HG03460 (cell line): Measurements from ENCODE around the gene PER1.

Experiments used
- ATAC-seq: cut with Tn5 transposase; IDR thresholded peaks from one replicate; pipeline ENCODE4 v1.9.1; 2021; ENCODE audit not compliant: unreplicated experiment

The PER1 gene

DNA sequence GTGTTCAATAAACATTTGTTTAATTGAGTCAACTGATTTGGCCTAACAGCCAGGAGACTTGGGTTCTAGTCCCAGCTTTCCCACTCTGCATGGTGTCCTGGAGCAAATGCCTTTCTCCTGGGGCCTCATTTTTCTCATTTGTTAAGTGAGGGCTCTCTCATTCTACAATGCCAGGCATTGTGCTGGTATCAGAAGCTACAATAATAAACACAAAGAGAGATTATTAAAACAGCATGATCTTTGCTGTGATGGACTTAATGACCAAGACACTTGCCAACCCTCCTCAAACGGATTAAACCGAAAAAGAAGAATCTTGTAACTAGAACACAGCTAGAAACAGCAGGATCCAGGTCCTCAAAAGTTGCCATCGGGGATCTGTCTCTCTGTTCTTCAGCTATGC lies 15.3 kb upstream of the PER1 start:
- ATAC-seq = no peak

DNA sequence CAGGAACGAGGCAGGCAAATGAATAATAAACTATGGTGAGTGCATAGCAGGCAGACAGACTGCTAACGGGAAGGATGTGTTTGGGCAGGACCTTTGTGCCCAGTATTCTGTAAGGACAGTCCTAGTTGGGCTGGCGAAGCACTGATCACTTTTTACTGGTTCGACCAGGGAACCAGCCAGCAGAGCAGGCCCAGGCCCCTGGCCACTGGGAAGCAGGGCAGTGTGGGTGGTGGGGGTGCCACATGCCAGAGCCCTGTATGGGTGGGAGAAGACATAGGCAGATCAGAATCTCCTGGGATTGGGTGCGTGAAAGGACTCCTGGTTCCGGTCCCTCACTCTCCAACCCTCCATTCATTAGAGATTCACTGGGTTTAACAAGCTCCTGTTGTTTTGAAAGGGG lies 14.5 kb upstream of the PER1 start:
- ATAC-seq = no peak

DNA sequence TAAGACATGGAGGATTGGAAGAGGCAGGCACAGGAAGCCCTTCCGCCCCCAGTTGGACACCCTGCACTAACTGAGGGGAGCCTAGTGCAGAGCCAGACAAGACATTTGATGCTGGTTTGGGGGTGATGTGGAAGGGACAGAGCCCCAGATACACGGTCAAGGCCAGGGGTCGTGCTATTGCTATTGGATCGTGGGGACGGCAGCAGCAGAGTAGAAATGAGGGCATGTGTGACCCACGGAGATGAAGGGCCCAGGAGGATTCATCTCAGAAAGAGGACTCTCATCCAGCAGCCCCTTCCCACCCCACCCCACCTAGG lies 12.6 kb upstream of the PER1 start:
- ATAC-seq = no peak

DNA sequence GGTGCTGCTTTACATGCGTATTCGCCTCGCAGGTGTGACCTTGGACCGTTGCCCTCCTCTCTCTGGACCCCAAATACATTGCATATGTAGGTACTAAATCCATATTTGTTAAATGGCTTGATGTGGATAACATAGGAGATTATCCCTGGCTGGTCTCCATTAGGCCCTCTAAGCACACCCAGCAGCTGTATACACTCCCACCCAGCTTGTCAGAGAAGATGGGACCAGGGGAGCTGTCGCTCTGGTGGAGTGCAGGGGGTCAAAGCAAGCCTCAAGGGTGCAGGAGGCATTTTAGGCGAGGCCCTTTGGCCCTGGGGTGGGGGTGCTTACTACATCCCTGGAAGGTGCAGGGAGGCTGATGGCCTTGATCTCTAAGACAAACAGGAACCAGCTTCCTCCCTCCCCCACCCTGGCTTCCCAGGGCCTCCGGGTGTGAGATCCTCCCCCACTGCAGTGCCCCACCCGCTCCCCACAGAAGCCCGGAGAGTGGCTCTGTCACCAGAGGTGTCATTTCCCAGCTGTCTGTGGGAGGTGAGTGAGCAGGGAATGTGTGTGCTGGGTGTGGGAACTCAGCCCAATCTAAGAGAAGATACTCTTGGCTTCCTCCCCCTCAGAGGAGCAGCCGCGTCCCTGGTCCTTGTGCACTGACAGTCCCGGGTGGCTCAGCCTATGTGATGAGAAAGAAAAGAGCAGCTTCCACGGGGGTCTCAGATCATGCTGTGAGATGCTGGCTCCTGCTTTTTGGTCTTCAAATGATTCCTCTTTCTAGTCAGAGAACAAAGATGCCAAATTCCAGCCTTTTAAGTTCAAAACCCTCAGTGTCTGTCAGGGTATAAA lies 12.0 kb upstream of the PER1 start:
- ATAC-seq = no peak

DNA sequence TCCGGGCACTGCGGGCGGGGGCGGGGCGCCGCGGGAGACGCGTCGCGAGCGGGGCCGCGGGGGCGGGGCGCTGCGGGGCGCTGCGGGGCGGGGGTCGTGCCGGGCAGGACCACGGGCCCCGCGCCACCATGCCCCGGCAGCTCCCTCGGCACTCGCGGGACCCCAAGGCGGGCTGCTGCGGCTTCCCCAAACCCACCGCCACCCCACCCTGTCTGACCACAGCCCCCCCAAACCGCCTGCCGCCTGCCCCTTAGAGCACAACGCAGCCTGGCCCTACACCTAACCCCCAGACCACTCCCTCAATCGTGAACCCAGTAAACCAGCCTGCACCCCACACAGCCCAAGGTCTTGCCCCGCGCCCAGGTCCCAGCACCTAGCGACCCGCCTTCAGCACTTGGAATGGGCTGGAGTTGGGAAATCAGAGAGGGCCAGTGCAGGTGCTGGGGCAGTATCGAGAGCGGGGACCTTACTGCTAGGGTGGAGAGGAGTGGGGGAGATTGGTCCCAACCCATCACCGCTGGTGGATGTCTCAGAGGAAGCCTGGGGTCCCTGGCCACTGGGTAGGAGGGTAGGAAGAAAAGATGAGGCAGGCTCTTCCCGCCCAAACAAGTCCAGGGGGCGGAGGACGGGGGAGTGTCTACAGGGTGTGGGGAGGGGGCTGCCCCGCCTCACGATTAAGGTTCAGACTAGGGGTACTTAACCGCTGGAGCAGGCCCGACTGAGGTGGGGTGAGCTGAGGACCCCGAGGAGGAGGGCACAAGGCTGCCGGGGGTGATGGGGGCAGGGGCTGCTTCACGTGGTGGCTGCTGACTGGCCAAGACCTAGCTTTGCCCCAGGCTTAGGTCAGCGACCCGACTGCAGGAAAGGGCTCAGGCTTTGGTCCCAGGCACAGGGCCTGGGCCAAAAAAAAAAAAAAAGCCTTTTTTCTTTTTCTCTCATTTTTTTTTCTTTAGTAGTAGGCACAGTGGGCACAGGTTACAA lies 11.1 kb upstream of the PER1 start:
- ATAC-seq = no peak

DNA sequence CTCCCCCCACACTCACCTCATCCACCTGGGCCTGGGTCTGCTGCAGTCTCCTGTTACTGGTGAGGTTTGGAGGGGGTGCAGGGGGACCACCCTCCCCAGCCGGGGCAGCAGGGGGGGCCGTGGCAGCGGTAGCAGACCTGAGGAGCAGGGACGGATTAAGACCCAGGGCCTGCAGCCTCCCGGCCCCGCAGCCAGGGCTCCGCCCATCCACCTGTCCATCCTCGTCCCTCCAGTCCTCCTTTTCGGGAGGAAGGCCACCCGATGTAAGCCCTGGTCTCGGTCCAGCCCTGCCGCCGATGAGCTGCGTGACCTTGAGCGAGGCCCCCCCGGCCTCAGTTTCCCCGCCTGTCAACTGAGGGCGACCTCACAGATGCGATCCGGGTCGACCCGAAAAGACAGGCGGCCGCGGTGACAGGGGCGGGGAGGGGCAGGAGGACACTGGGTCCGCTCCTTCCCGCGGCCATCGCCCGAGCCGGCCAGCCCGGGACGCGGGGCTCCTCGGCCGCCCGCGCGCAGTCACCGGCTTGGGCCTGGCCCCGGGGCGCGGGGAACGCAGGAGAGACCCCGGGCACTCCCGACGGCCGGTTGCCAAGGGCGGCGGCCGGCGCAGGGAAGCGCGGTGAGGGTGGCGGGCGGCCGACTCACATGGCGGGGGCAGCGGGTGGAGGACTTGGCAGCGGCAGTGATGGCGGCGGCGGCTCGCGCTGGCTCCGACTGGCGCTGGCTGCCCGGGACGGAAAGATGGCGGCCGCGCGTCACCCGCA lies 10.2 kb upstream of the PER1 start, which contains the start of gene VAMP2:
TSS of gene VAMP2 (minus strand) at position 716 of the 764 bp plus-strand sequence. CDS start at position 647, 69 bp downstream.
- ATAC-seq = no peak

DNA sequence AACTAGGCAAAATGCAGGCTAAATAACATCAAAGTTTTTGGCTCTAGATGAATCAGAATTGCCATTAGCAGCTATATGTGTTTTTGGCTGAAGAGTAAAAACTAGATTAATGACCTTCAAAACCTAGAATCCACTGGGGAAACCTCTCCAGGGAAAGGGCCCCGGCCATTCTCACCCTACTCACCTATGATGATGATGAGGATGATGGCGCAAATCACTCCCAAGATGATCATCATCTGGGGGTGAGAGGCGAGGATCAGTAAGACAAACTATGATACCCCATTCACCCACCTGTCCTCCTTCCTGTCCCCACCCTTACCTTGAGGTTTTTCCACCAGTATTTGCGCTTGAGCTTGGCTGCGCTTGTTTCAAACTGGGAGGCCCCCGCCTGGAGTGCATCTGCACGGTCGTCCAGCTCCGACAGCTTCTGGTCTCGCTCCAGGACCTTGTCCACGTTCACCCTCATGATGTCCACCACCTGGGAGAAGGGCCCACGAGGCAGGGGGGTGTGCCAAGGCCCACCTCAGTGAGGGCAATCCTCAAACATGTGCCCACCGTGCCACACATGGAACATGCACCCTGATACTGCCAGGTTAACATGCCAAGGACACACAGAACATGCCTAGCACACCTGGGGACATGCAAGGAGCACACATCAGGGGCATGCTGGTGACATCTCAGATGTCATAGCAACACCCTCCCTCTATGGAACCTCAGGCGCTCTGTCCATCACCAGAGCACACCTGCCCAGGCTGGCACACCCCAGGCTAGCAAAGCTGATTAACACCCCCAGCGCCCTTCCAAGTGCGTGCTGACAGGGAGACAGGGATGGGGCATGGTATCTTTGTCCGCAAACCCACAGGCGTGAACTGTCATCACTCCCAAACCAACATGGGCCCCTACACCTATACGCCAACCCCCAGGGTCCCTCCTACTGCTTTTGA lies 9.4 kb upstream of the PER1 start:
- ATAC-seq = no peak

DNA sequence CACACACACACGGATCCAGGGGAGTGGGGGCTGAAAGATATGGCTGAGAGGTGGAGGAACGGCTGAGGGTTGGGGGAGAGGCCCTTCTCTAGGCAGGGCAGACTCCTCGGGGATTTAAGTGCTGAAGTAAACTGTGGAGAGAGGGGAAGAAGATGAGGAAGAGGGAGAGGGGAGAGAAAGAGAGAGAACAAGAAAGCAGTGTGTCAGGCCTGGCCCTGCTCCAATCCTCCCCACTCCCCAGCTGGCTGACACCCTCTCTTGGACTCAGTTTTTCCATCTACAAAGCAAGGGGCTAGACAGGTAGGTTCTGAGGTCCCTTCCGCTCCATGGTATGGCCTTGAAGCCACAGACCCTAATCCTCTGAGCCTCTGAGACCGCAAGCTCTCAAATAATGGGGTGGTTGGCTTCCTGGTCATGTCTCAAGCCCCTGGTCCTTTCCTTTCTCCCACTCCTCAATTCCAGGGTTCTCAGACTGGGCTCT lies 8.6 kb upstream of the PER1 start:
- ATAC-seq = no peak

GRCh38 chr17:8160224-8160577 lies 8.0 kb upstream of the PER1 start:
- ATAC-seq = no peak

- no peak for ATAC-seq
These were observed 7.4 kb upstream of the PER1 start for GRCh38 chr17:8159459-8160223.

GRCh38 chr17:8159032-8159400 lies 6.8 kb upstream of the PER1 start:
- ATAC-seq = no peak

- ATAC-seq = no peak
These were observed 6.2 kb upstream of the PER1 start for GRCh38 chr17:8158267-8159031.

- peak; percentile 68 for ATAC-seq
These were observed 4.2 kb upstream of the PER1 start for GRCh38 chr17:8156246-8156992.

- ATAC-seq = no peak
These were observed 3.7 kb upstream of the PER1 start for GRCh38 chr17:8155996-8156245.

GRCh38 chr17:8155231-8155995 lies 3.2 kb upstream of the PER1 start:
- no peak for ATAC-seq

DNA sequence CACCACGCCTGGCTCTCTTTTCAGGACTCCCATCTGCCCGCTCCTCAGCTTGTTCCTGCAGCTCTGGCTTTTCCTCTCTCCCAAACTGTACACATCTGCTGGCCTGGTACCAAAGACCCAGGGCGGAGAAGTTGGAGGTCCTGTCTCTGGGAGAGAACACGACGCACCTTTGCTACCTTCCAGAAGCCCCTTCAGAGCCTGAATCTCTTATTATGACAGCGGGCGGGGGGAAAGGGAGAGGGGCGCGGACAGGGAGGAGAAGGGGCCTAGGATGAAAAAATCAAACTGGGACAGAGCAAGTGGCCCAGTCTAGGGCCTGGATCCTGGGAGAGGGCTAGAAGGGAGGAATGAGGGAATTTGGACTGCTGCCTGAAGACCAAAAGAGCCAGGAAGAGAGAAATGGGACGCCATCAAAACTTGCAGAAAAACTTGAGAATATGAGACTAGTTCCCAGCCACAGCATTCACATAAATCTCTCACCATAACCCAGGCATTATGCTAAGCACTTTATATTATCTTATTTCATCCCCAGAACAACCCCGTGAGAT lies 2.5 kb upstream of the PER1 start:
- ATAC-seq = no peak

DNA sequence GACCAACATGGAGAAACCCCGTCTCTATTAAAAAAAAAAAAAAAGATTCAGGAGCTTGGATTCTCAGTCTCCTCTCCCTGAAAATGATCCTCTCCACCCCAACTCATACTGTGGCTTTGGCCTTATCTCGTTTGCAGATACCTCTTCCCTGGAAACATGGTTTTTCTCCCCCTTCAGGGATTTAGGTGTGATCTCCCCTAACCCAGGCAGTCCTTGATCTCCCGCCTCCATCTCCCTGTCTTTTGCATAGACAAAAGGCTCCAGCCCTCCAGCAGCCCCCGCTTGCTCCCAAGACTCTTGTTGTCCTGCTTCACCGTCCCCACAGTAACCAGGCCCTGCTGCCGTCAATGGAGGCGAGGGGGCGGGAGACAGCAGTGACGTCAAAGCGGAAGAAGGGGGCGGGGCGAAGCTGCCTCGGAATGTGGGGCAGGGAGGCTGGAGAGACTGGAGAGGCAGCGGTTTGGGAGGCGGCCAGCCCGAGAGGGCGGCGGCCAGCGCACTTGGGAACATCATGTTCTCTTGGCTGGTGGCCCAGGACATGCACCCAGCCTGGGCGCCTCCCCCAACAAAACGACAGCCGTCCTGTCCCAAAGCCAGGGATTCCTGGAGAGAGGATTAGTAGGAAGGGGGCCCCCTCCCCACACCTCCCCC lies 1.9 kb upstream of the PER1 start:
- no peak for ATAC-seq
